Frontal cortex (tissue), 1 donor: Measurements from ENCODE around the gene GPD1. TPM values are rescaled to one million over a fixed set of nuclear protein-coding genes. Genes with fewer than 3 reads are reported as not detected.

Source experiments
- total RNA-seq: library from RNA; depleted of rRNA; stranded (reverse); fragments of >200 nt; gene quantifications from one replicate; pipeline ENCODE4 v1.2.3, GENCODE V29; 2014

Gene GPD1
- total RNA-seq, 1 donor from 2014 or later = 9.4 TPM

Other genes starting within 250 kb of the GPD1 start
- 17.9 TPM for gene FAIM2, start 200.1 kb upstream of the GPD1 start, total RNA-seq
- gene AQP2, start 153.3 kb upstream of the GPD1 start, total RNA-seq = not detected
- 1.2 TPM for gene AQP5, start 142.1 kb upstream of the GPD1 start, total RNA-seq
- gene AQP6, start 131.1 kb upstream of the GPD1 start, total RNA-seq = not detected
- gene RACGAP1, start 78.5 kb upstream of the GPD1 start, total RNA-seq = 26.5 TPM
- 15.5 TPM for gene ASIC1, start 46.4 kb upstream of the GPD1 start, total RNA-seq
- gene SMARCD1, start 18.7 kb upstream of the GPD1 start, total RNA-seq = 35.1 TPM
- gene COX14, start 8.2 kb downstream of the GPD1 start, total RNA-seq = 11.0 TPM
- gene CERS5, start 63.4 kb downstream of the GPD1 start, total RNA-seq = 104 TPM
- gene LIMA1, start 179.5 kb downstream of the GPD1 start, total RNA-seq = 12.6 TPM